HG03354 (cell line): ENCODE data around the gene SPG7.

Experiments
- ATAC-seq: cut with Tn5 transposase; IDR thresholded peaks from one replicate; pipeline ENCODE4 v1.9.1; 2021; ENCODE audit warnings: mild to moderate bottlenecking; ENCODE audit not compliant: unreplicated experiment, poor library complexity, severe bottlenecking

Gene SPG7

DNA sequence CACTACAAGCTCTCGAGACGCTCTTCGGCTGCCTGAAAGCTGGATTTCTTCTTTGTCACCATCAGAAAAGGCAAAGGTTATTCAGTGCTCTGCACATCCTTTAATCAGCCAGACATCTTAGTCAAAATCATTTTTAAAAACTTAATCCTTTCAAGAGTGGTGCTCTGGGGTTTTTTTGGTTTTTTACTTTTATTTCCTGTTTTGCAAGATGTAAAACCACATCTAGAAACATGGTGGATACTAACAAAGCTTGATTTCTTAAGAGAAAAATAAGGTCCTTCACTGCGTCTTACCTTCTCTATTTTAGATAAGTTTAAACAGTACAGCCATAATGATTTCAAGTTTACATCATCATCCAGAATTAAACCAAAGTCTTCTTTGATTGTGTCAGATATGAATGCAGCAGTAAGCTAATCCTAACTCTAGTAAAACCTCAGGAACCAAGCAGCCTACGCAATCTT is 24.1 kb upstream of the SPG7 start:
- ATAC-seq = no peak

GRCh38 chr16:89484923-89485679 is 23.1 kb upstream of the SPG7 start:
- peak; percentile 37 for ATAC-seq

DNA sequence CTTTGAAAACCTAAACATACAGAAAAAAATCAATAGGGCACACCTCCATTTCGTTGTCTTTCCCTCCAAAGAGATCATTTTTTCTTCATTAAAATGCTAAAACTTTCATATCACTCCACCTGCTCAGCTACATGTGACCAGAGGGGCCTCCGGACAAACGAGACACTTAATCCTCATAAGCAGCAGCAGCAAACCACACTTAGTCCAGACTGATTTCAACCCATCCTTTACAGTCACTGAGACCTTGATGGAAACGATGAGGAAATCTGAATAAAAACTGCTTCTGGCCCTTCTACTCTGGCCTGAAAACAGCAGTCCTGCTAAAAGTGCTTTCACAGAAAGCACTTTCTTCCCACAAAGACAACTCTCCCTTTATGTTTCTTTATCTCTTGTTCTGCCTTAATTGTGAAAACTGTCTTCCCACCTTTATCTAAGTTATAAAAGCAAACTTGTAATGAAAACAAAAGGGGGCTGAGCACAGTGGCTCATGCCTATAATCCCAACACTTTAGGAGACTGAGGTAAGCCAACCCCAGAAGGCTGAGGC is 22.4 kb upstream of the SPG7 start:
- no peak for ATAC-seq

DNA sequence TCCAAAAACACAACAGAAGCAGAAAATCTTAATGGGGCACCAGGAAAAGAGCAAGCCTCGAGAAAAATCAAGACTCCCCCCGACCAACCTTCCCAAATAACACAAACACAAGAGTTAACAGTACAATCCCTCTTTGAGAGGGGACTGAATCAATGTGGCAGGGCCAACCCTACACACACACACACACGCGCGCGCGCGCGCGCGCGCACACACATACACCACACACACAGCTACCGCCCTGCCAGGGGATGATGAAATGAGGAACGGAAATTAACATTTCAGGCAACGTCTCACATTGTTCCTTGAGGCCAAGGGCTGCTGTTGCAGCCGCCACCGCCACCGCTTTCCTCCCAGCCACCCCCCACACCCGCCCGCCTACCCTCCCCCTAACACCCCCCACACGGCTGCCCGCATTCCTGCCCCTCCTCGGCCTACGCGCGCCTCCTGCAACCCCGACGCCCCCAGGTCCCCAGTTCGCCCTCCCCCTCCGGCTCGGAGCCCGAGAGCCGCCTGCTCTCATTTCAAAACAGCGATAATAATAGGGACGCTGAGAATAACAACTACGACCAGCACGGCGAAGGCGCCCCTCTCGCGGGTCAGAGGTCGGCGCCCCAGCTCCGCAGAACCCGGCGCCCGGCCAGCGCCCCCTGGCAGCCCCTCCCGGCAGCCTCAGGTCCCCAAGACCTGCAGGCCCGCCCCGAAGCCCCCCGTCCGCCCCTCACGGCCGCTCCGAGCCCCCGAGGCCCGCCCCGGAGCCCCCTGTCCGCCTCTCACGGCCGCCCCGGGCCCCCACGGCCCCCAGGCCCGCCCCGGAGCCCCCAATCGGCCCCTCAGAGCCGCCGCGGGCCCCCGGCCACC is 18.9 kb upstream of the SPG7 start:
- peak; percentile 26 for ATAC-seq

GRCh38 chr16:89489898-89490438 is 18.2 kb upstream of the SPG7 start:
- no peak for ATAC-seq

DNA sequence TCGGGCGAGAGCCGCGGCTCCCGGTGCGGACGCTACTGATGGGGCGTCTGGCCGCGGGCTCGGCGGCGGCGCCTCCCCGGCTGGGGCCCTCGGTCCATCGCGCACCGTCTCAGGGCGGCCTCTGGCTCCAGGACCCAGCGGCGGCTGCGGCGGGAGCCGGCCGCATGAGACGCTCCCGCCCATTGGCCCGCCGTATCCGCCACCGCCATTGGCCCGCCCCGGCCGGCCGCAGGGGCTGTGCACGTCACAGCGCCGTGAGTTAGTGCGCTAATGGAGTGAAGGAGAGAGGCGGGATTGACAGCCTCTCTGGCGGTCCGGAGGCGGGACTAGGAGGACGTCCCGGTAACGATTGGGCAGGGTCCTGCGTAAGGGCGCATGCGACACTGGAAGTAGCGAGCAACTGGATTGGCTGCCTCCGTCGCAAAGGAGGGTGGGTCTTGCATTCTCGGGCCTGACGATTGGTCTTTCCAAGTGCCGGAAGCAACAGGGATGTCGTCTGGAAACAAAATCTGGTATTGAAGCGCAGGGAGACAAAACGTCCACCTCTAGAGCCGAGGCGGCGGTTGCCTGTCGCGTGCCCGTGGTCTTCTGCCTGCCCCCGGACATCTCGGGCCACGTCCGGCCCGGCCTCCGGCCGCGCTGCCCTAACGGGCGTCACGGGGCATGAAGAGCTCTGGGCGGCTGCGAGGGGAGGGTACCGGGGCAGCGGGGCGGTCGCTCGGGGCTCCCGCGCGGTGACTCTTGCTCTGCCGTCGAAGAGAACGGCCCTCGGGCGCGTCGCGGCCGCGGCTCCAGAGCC is 17.6 kb upstream of the SPG7 start, which contains the start of gene ANKRD11:
ANKRD11 (minus strand) TSS at position 123 of the 799 bp plus-strand sequence. CDS start 173,542 bp downstream, outside the sequence.
- ATAC-seq = peak; percentile 87

DNA sequence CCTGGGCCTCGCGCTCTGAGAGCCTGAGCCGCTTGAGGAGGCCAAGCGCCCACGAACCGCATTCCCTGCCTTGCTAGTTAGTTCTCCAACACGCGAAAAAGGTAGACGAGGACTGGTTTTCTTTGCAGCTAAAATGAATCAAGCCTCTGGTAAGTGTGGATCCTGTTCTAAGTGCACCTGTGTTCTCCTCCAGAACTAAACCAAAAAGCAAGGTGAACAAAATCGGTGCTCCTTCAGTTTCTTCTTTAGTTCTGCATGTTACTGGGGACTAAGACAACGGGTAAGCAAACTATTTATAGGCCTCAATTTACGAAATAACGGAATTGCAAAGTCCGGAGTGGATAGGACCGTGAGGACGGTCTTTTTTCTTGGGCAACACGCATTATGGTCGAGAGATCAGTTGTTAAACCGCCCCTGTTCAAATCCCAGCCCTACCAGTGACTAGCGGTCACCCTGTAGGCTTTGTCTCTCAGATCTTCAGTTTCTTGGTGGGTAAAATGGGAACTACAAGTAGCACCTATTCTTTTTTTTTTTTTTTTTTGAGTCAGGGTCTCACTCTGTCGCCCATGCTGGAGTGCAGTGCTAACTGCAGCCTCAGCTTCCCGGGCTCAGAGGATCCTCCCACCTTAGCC is 16.8 kb upstream of the SPG7 start:
- ATAC-seq = no peak

DNA sequence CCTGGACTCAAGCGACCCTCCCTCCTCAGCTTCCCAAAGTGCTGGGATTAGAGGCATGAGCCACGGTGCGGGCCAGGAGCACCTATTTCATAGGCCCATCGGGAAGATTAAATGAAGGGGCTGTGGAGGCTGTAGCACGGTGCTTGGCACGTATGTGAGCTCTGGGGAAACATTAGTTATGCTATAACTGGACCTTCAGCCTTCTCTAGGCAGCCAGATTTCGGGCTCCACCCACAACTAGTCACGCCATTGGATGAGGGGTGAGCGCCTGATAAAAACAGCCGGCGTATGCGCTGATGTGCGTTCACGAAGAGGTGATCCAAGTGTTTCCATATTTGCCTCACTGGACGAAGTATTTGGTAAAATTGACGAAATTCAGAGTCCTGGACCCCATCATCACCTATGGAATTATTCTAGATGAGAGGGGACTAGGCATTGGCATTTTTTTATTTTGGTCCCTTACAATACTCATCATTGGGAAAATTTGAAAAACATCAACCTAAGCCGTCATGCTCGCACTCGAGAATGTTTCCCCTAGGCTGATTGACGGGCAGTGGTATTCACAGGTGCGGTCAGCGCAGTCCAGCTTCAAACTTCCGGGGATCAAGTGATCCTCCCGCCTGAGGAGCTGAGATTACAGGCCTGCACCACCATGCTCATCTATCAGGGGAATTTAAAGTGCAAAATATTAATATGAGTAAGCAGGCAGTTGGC is 16.1 kb upstream of the SPG7 start:
- no peak for ATAC-seq

DNA sequence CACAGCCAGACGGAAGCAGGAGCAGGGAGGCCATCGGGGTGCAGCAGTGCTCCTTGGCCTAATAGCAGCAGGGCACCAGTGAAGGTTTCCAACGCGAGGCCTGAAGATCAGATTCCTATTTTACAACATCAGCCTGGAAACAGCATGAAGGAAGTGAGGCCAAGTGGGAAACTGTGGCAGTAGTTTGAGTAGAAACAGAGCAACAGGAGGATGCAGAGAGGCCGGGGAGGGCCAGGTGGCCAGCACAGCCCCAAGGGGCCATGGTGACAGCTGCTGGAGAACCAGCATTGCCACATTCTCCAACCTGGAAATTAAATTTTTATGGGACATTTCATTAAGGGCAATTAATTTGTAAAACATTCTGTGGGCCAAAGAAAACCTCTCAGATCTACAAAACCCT is 14.4 kb upstream of the SPG7 start:
- ATAC-seq = no peak

DNA sequence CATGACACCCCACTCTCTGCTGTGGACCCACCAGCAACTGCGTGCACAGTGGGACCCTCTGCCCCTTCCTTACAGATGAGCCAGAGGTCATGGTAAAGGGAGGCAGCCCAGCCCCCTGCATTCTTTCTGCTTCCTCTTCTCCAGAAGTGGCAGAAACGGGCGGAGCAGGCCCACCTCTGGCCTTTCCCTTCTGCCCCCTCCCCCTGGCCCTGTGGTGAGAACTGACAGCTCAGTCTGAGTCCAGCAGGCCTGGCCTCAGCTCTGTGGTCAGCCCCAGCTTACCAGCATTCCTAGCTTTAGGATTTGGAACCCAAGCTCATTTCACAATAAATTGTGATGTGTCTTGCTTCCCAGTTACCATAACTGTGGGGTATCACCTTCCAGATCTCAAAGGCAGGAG is 13.1 kb upstream of the SPG7 start:
- ATAC-seq = no peak

DNA sequence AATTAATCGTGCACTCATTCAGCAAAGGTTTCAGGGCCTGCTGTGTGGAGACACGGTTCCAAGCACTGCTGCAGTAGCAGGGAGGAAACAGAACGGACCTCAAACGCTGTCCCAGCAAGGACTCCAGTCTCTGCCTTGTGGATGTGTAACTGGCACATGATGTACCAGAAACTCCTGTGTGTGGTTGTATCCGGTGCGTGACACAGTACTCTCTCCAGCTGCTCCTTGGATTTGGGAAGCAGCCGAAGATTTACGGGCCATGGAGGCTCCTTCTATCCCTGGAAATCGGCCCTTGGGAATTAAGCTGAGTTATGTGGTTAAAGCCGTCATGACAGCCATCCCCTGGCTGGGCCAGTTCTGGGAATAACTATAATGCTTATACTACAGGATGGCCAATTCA is 9.4 kb upstream of the SPG7 start:
- no peak for ATAC-seq

DNA sequence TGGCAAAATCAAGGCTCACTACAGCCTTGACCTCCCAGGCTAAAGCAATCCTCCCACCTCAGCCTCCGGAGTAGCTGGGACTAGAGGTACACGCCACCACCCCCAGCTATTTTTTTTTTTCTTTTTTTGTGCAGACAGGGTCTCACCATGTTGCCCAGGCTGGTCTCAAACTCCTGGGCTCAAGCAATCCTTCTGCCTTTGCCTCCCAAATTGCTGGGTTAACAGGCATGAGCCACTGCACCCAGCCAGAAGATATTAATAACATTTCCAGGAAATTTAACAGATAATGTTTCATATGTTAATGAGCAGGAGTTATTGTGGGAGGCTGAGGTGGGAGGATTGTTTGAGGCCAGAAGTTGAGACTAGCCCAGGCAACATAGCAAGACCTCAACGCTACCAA is 8.4 kb upstream of the SPG7 start:
- no peak for ATAC-seq

DNA sequence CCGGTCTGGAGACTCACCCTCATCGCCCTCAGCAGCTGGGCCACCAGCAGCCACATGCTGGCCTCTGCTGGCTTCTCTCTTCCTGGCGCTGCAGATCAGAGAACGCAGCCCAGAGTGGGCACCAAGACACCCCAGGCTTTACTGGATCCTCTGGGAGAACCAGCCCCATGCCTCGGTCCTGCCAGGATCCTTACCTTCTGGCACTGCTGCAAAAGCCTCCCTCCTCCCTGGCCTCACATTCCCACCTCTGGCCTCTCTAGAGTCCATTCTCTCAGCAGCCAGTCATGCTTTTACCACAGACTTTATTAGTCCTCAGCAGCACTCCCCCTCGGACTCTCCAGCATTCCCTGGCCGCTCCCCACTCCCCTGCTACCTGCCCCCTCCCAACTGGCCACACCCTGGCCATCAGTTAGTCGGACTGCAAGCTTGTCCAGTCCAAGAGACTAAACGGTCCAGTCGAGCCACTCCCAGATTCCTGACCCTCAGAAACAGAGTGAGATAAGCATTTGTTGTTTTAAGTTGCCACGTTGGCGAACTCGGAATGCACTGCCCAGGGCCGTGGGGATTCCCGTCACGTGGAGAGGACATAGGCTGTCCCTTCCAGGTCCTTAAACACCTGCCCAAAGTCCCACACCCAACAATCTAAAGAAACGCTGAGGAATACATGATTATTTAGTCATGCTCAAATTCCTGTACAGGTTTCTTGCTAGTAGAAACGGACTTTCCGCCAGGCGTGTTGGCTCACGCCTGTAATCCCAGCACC is 5.9 kb upstream of the SPG7 start:
- ATAC-seq = no peak

- ATAC-seq = no peak
Measured at GRCh38 chr16:89504091-89504490, 4.1 kb upstream of the SPG7 start.

- ATAC-seq = peak; percentile 41
Measured at GRCh38 chr16:89505204-89506112, 2.7 kb upstream of the SPG7 start.

GRCh38 chr16:89506113-89506504 is 2.1 kb upstream of the SPG7 start:
- ATAC-seq = no peak

DNA sequence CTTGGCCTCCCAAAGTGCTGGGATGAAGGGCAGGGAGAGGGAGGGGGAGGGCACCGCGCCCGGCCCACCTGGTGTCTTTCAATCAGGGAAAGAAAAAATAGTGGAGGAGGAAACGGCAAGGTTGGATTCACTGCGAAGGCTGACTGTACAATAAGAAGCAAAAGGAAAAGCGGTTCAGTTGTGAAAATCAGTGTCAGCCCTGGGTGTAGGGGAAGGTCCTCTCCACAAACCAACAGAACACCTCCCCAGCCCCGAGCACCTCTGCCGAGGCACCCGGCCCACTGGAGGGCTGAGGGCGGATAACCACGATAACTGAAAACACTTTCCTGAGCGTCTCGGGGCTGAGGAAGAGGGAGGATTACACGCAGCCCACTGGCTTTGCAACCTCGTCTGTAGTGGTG is 1.4 kb upstream of the SPG7 start:
- no peak for ATAC-seq
